Left hindlimb (tissue), 1 donor: ENCODE data around the gene TTYH3.
"Not testable (repeated sequence)": the region's sequence is repeated elsewhere in the genome, so short reads cannot be mapped to it uniquely, and the experiment has no call there.

ENCODE experiments used
- DNase-seq: peaks from one replicate; pipeline ENCODE4 v3.0.0-alpha.2; 2018

The TTYH3 gene

GRCh38 chr7:2689951-2690705, 58.3 kb downstream of the TTYH3 start:
- no peak for DNase-seq

GRCh38 chr7:2691011-2691707, 59.4 kb downstream of the TTYH3 start:
- DNase-seq: no peak

- not testable (repeated sequence) for DNase-seq
Observed at GRCh38 chr7:2691932-2692439, 60.2 kb downstream of the TTYH3 start.

- DNase-seq: no peak
Observed at GRCh38 chr7:2692543-2692942, 60.8 kb downstream of the TTYH3 start.

GRCh38 chr7:2693420-2694121, 61.8 kb downstream of the TTYH3 start:
- DNase-seq: not testable (repeated sequence)

GRCh38 chr7:2694122-2694436, 62.3 kb downstream of the TTYH3 start:
- DNase-seq: not testable (repeated sequence)

- DNase-seq: no peak
Observed at GRCh38 chr7:2698581-2699288, 66.9 kb downstream of the TTYH3 start.

- DNase-seq: no peak
Observed at GRCh38 chr7:2699289-2699620, 67.5 kb downstream of the TTYH3 start.

- no peak for DNase-seq
Observed at GRCh38 chr7:2700141-2700850, 68.5 kb downstream of the TTYH3 start.

GRCh38 chr7:2701424-2701823, 69.6 kb downstream of the TTYH3 start:
- DNase-seq: no peak

GRCh38 chr7:2701832-2702593, 70.2 kb downstream of the TTYH3 start:
- DNase-seq: no peak

GRCh38 chr7:2702594-2702957, 70.8 kb downstream of the TTYH3 start:
- DNase-seq: no peak

- DNase-seq: no peak
Observed at GRCh38 chr7:2705371-2706096, 73.7 kb downstream of the TTYH3 start.

- no peak for DNase-seq
Observed at GRCh38 chr7:2706685-2707126, 74.9 kb downstream of the TTYH3 start.

GRCh38 chr7:2707481-2707880, 75.7 kb downstream of the TTYH3 start:
- no peak for DNase-seq

GRCh38 chr7:2708041-2708440, 76.3 kb downstream of the TTYH3 start:
- no peak for DNase-seq

GRCh38 chr7:2708547-2709310, 76.9 kb downstream of the TTYH3 start:
- DNase-seq: no peak

GRCh38 chr7:2709553-2710285, 77.9 kb downstream of the TTYH3 start:
- DNase-seq: no peak

- no peak for DNase-seq
Observed at GRCh38 chr7:2710286-2710655, 78.5 kb downstream of the TTYH3 start.
